CD4-positive, alpha-beta T cell treated with Interleukin-6 at 100 ng/mL for 8 hours (primary cell): ENCODE data around the gene ERVFRD-1.

ENCODE experiments used
- DNase-seq: peaks from one replicate; pipeline ENCODE4 v3.0.0-alpha.2; 2020; ENCODE audit warnings: mixed read lengths, low spot score

ERVFRD-1 gene

GRCh38 chr6:11110921-11111768 lies at the start of gene ERVFRD-1:
TSS of gene ERVFRD-1 (minus strand) at chr6:11111725. CDS start at chr6:11105310, 6,415 bp downstream.
- DNase-seq: no peak

- no peak for DNase-seq
These were observed 48.7 kb upstream of the ERVFRD-1 start for GRCh38 chr6:11160199-11160598.

- DNase-seq: no peak
These were observed 44.1 kb upstream of the ERVFRD-1 start for GRCh38 chr6:11155589-11155988.

GRCh38 chr6:11153447-11153846 lies 41.9 kb upstream of the ERVFRD-1 start:
- no peak for DNase-seq

DNA sequence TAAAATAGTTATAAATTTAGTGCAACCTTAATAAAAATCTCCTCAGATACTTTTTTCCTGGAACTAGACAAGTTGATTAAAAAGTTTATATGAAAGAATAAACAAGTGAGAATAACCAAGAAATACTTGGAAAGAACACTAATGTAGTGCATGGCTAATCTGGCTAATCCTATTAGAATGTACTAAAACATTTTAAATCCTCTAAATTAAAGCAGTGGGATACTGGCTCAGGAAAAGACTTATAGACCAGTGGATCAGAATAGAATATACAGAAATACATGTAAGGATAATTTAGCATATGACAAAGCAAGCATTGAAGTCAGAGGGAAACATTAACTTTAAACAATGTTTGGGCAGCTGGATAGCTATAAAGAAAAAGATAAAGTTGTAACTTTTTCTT lies 41.1 kb upstream of the ERVFRD-1 start:
- DNase-seq: no peak

- DNase-seq: no peak
These were observed 40.0 kb upstream of the ERVFRD-1 start for GRCh38 chr6:11151488-11151887.

DNA sequence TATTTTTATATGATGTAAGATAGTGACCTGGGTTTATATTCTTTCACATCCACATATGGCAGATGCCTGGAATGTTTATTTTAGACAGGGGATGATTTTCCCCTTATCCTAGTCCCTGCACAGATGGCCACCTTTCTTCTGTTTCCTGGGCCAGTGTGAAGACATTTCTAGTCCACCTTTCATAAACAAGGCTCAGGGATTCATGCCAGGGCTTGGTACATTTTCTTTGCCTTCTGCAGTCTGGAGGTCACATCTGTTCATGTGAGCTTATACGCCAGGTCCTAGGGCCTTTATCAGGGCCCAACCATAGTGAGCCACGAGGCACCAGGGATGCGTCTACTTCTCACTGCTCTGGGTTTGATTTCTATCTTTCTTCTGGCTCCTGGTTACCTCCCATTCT lies 38.0 kb upstream of the ERVFRD-1 start:
- DNase-seq: no peak

DNA sequence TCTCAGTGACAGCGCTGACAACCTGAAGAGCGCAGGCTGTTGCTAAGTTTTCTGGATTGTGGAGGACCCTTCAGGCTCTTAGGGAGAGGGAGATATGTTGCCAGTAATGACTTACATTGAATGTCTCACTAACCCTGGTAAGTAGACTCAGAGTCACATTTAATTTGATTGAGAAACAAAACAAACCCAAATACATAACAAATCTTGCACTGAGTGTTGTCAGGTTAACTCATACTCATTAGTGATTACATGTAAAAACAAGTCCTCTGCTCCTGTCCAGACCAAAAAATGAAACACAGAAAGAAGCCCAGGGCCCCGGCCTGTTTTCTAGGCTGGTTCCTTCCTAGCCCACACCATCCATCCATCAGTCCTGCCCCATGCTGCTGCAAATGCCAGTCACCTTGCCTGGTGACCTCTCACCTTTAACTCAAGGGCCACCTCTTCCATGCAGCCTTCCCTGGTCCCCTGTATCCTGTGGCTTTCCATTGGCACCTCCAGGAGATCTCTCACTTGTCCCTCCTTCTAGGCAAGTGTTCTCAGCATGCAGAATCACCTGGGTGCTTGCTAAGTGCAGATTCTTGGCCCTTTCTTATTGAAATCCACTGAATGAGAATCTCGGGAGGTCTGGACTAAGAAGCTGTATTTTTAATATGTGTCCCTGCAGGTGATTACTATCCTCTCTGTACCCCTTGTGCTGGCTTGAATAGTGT lies 34.7 kb upstream of the ERVFRD-1 start:
- no peak for DNase-seq

- peak; percentile 65 for DNase-seq
These were observed 32.9 kb upstream of the ERVFRD-1 start for GRCh38 chr6:11144393-11144851.

- no peak for DNase-seq
These were observed 32.2 kb upstream of the ERVFRD-1 start for GRCh38 chr6:11143394-11144371.

- no peak for DNase-seq
These were observed 30.9 kb upstream of the ERVFRD-1 start for GRCh38 chr6:11142296-11143027.

- no peak for DNase-seq
These were observed 29.8 kb upstream of the ERVFRD-1 start for GRCh38 chr6:11141295-11141694.

DNA sequence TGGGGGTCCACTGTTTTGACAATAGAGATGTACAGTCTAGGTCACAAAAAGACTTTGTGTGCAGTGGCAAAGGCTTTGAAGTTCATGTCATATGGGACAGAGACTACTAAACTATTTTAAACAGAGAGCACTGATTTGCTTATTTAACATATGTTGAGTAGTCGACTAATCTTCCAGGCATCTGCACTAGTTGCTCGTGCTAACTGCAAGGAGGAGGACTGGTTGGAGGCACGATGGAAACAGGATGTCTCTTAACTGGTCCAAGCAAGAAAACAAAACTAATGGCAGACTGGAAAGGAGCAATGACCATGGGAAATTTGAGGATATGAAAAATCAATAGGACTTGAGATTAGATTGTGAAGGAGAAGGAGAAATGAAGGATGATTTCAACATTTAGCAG lies 28.5 kb upstream of the ERVFRD-1 start:
- no peak for DNase-seq

GRCh38 chr6:11139051-11139960 lies 27.8 kb upstream of the ERVFRD-1 start:
- no peak for DNase-seq

DNA sequence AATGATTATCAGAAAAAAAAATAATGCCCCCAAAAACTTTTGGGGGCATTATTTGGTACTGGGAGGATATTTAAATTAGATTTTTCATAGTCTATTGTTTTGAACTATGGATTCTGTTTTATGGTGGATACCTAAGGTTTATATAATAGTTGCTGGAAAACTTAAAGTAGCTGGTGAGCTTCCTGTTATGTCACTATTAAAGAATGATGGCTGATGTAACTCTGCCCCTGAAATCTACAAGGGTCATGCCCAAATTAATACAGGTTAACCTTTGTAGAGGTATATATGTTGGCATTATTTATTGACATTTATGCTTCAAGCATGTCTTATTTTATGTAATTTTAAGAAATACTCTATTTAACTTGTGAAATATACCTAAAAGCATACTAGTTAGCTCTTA lies 25.3 kb upstream of the ERVFRD-1 start:
- DNase-seq: no peak

- no peak for DNase-seq
These were observed 21.8 kb upstream of the ERVFRD-1 start for GRCh38 chr6:11133281-11133680.

DNA sequence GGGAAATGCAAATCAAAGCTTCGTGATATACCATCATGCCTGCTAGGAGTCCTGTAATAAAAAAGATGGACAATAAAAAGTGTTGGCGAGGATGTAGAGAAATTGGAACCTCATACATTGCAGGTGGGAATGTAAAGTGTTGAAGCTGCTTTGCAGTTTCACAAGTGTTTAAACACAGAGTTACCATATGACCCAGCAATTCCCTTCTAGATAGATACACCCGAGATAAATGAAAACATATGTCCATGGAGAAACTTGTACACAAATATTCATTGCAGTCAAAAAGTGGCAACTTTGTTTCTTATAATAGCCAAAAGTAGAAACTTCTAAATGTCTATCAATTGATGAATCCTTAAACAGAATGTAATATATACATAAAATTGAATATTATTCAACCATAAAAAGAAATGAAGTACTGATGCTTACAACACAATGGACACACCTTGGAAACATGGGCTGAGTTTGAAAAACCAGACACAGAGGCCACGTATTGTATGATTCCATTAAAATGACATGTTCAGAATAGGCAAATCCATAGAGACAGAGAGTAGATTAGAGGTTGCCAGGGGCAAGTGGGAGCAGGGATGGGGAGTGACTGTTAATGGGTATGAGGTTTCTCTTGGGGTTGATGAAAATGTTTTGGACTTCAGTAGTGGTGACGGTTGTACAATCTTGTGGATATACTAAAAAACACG lies 20.8 kb upstream of the ERVFRD-1 start:
- no peak for DNase-seq

DNA sequence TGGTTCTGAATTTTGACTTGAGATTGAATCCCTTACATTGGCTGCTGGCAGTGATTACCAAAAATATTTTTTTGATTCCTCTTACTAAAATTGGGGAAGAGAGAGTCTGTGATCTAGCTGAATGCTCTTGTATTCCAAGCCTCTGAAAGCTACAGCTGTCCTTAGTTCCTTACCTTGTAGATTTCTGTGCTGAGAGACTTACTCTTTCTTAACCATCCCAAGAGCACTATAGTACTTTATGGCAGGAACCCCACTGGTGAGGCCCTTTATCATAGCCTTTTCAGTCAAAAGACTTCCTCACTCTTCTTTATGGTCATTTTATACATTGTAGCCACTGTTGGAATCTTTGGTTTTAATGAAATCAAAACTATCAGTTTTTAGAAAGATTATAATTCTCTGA lies 19.1 kb upstream of the ERVFRD-1 start:
- DNase-seq: no peak

- no peak for DNase-seq
These were observed 18.5 kb upstream of the ERVFRD-1 start for GRCh38 chr6:11129908-11130565.
